H1 (cell line): Measurements from ENCODE around the gene F8. TPM values are rescaled to one million over a fixed set of nuclear protein-coding genes. Genes with fewer than 3 reads are reported as not detected.

ENCODE experiments used
- CTCF ChIA-PET: fragments of 300-600 bp; sonication (Branson Sonifier 250); formaldehyde crosslinking; loops from one replicate; lab custom pipeline; 2021; ENCODE audit not compliant: partially characterized antibody; lab: Charles Lee
- POLR2A ChIA-PET: fragments of 300-600 bp; sonication (Branson Sonifier 250); formaldehyde crosslinking; loops from one replicate; lab custom pipeline; 2021; ENCODE audit warnings: inconsistent platforms; ENCODE audit not compliant: partially characterized antibody; lab: Charles Lee
- DNase-seq, 2 experiments: peaks; one replicate each; pipeline versions ENCODE4 v3.0.0 to v3.0.0-alpha.2; 2010 to 2022; ENCODE audit warnings: low spot score in 2 of 2, low read depth in 1 of 2, mixed read lengths in 1 of 2
- FAIRE-seq: peaks from 2 replicates; lab custom pipeline; 2011; peaks lifted over from hg19 to GRCh38; lab: Jason Lieb, UNC
- H2AFZ ChIP-seq: 2 replicates; pipeline ENCODE4 v1.8.1; 2012; ENCODE audit warnings: low read length, inconsistent platforms
- H2AK5ac ChIP-seq: 2 replicates; pipeline ENCODE4 v1.6.1; 2013; ENCODE audit warnings: low read depth, low read length
- H2BK120ac ChIP-seq: replicated peaks from 2 replicates; pipeline ENCODE3; 2013; ENCODE audit warnings: low read depth, low read length, inconsistent platforms
- H2BK12ac ChIP-seq: 2 replicates; pipeline ENCODE4 v1.6.1; 2013; ENCODE audit warnings: low read depth, low read length
- H2BK15ac ChIP-seq: 2 replicates; pipeline ENCODE4 v1.6.1; 2013; ENCODE audit warnings: low read length
- H2BK20ac ChIP-seq: 2 replicates; pipeline ENCODE4 v1.6.1; 2013; ENCODE audit warnings: low read length
- H2BK5ac ChIP-seq: 2 replicates; pipeline ENCODE4 v1.6.1; 2013; ENCODE audit warnings: low read depth, low read length
- H3K14ac ChIP-seq: 2 replicates; pipeline ENCODE4 v1.6.1; 2013; ENCODE audit warnings: inconsistent platforms; ENCODE audit not compliant: insufficient read length
- H3K18ac ChIP-seq: 2 replicates; pipeline ENCODE4 v1.6.1; 2013; ENCODE audit warnings: low read length; ENCODE audit errors: extremely low read depth
- H3K23ac ChIP-seq: 2 replicates; pipeline ENCODE4 v1.6.1; 2013; ENCODE audit warnings: inconsistent platforms; ENCODE audit not compliant: insufficient read length
- H3K23me2 ChIP-seq: 2 replicates; pipeline ENCODE4 v1.6.1; 2013; ENCODE audit warnings: low read depth, low read length
- H3K27ac ChIP-seq: 2 replicates; pipeline ENCODE4 v1.6.1; 2011; ENCODE audit warnings: low read depth, low read length, inconsistent platforms
- H3K27me3 ChIP-seq, 4 experiments: replicated peaks in 1 of 4; 1 replicate in 1 of 4; 2 replicates in 3 of 4; pipeline versions ENCODE4 v1.6.1 to v1.8.1; 2011 to 2013; ENCODE audit warnings: low read length in 3 of 4, mild to moderate bottlenecking in 3 of 4, inconsistent platforms in 2 of 4, mixed read lengths in 2 of 4, moderate library complexity in 1 of 4; ENCODE audit not compliant: control insufficient read depth in 3 of 4, insufficient read depth in 3 of 4; ENCODE audit errors: extremely low read depth in 1 of 4
- H3K36me3 ChIP-seq, 4 experiments: 2 replicates each; pipeline versions ENCODE4 v1.6.1 to v1.8.1; 2011 to 2013; ENCODE audit warnings: mild to moderate bottlenecking in 4 of 4, low read length in 3 of 4, moderate library complexity in 2 of 4, control low read depth in 1 of 4, inconsistent platforms in 1 of 4; ENCODE audit not compliant: insufficient read depth in 4 of 4, control insufficient read depth in 2 of 4
- H3K4ac ChIP-seq: replicated peaks from 2 replicates; pipeline ENCODE3; 2013; ENCODE audit warnings: low read length, low read depth, mixed read lengths, inconsistent platforms; ENCODE audit not compliant: insufficient read length
- H3K4me1 ChIP-seq, 4 experiments: replicated peaks in 1 of 4; 1 replicate in 1 of 4; 2 replicates in 3 of 4; pipeline versions ENCODE4 v1.6.1 to v1.8.1; 2011 to 2013; ENCODE audit warnings: low read length in 3 of 4, inconsistent platforms in 2 of 4, mixed read lengths in 1 of 4; ENCODE audit not compliant: insufficient read depth in 4 of 4, control insufficient read depth in 3 of 4
- H3K4me2 ChIP-seq, 2 experiments: 2 replicates each; pipeline versions ENCODE4 v1.6.1 to v1.8.1; 2011 to 2013; ENCODE audit warnings: low read depth in 2 of 2, low read length in 2 of 2, control low read depth in 1 of 2, inconsistent platforms in 1 of 2, mild to moderate bottlenecking in 1 of 2; ENCODE audit not compliant: insufficient read depth in 1 of 2
- H3K4me3 ChIP-seq, 4 experiments: fragments of 200-600, 300-600 bp in 1 of 4; sonication (generic), shearing (Covaris generic), sonication (Bioruptor Twin) in 1 of 4; 2 replicates each; pipeline versions ENCODE4 v1.5.1 to v1.8.1; 2011 to 2016; ENCODE audit warnings: low read length in 4 of 4, low read depth in 3 of 4, control low read depth in 2 of 4, inconsistent platforms in 2 of 4, mild to moderate bottlenecking in 2 of 4, mixed read lengths in 1 of 4, moderate library complexity in 1 of 4; ENCODE audit not compliant: insufficient read depth in 2 of 4; ENCODE audit errors: extremely low read depth in 1 of 4
- H3K56ac ChIP-seq: replicated peaks from 2 replicates; pipeline ENCODE3; 2013; ENCODE audit warnings: low read depth, mild to moderate bottlenecking, mixed read lengths, low read length, inconsistent platforms; ENCODE audit not compliant: insufficient read length
- H3K79me1 ChIP-seq: 2 replicates; pipeline ENCODE4 v1.6.1; 2013; ENCODE audit warnings: low read depth, low read length, control low read depth
- H3K79me2 ChIP-seq, 2 experiments: 2 replicates each; pipeline versions ENCODE4 v1.6.1 to v1.8.1; 2012 to 2013; ENCODE audit warnings: low read length in 2 of 2, mild to moderate bottlenecking in 2 of 2, inconsistent platforms in 1 of 2; ENCODE audit not compliant: insufficient read depth in 2 of 2, control insufficient read depth in 1 of 2
- H3K9ac ChIP-seq, 4 experiments: replicated peaks in 1 of 4; 1 replicate in 1 of 4; 2 replicates in 3 of 4; pipeline versions ENCODE4 v1.6.1 to v1.8.1; 2011 to 2013; ENCODE audit warnings: low read depth in 3 of 4, low read length in 3 of 4, control low read depth in 2 of 4, mild to moderate bottlenecking in 2 of 4, moderate library complexity in 2 of 4, inconsistent platforms in 1 of 4; ENCODE audit errors: extremely low read depth in 1 of 4
- H3K9me3 ChIP-seq, 2 experiments: 2 replicates each; pipeline versions ENCODE4 v1.6.1 to v1.8.1; 2012 to 2013; ENCODE audit warnings: mild to moderate bottlenecking in 2 of 2, moderate library complexity in 2 of 2, control low read depth in 1 of 2, inconsistent platforms in 1 of 2, low read depth in 1 of 2, low read length in 1 of 2, mixed read lengths in 1 of 2; ENCODE audit not compliant: insufficient read depth in 2 of 2
- H4K20me1 ChIP-seq, 2 experiments: replicated peaks in 1 of 2; 2 replicates each; pipeline versions ENCODE3 to v1.8.1; 2011 to 2013; ENCODE audit warnings: inconsistent platforms in 2 of 2, low read length in 2 of 2, mild to moderate bottlenecking in 1 of 2; ENCODE audit not compliant: insufficient read depth in 2 of 2, control insufficient read depth in 1 of 2
- H4K5ac ChIP-seq: 2 replicates; pipeline ENCODE4 v1.6.1; 2013; ENCODE audit warnings: low read length, low read depth, mixed read lengths, inconsistent platforms; ENCODE audit not compliant: insufficient read length
- H4K8ac ChIP-seq: 2 replicates; pipeline ENCODE4 v1.8.0; 2013; ENCODE audit warnings: mild to moderate bottlenecking, moderate library complexity, low read length, inconsistent platforms; ENCODE audit not compliant: insufficient read depth; ENCODE audit errors: extremely low read depth
- H4K91ac ChIP-seq: replicated peaks from 2 replicates; pipeline ENCODE3; 2013; ENCODE audit warnings: low read length, mixed read lengths, inconsistent platforms; ENCODE audit not compliant: insufficient read length
- CHD2 ChIP-seq: IDR thresholded peaks from 2 replicates; pipeline ENCODE4 v1.6.1; 2012; ENCODE audit warnings: low read length, improper control_type of control experiment
- HDAC2 ChIP-seq, 2 experiments: fragments of 300-600 bp in 1 of 2; sonication (generic) in 1 of 2; IDR thresholded peaks; 2 replicates each; pipeline ENCODE4 v1.6.1; 2011 to 2012; ENCODE audit warnings: low read depth in 2 of 2, low read length in 2 of 2, mild to moderate bottlenecking in 2 of 2, moderate library complexity in 2 of 2, borderline replicate concordance in 1 of 2, inconsistent platforms in 1 of 2
- KDM4A ChIP-seq: IDR thresholded peaks from one replicate; pipeline ENCODE4 v1.7.1; 2012; ENCODE audit warnings: low read depth, mild to moderate bottlenecking, moderate library complexity, low read length, inconsistent platforms; ENCODE audit not compliant: severe bottlenecking
- WGBS, 2 experiments: shearing (Covaris generic) in 1 of 2; methylation state at CpG; one replicate each; pipeline versions ENCODE4 v1.1.6 to v1.1.7; 2013 to 2015; ENCODE audit warnings: low lambda C conversion rate in 2 of 2, mixed read lengths in 2 of 2, inconsistent platforms in 1 of 2, low coverage in 1 of 2, missing lambda C conversion rate in 1 of 2; ENCODE audit not compliant: insufficient replicate concordance in 2 of 2, insufficient coverage in 1 of 2, insufficient read length in 1 of 2; ENCODE audit errors: extremely low coverage in 1 of 2, missing lambda C conversion rate in 1 of 2; 5-methylcytosine and 5-hydroxymethylcytosine counted together
- polyA plus RNA-seq, 7 experiments: library from polyadenylated mRNA; depleted of rRNA in 3 of 7; stranded (reverse) in 5 of 7; unstranded in 2 of 7; fragments of >200 nt in 5 of 7; fragments of 200-250 nt in 2 of 7; gene quantifications; 1 replicate in 5 of 7; 2 replicates in 1 of 7; 4 replicates in 1 of 7; pipeline versions ENCODE4 v1.2.1 to v1.2.3, GENCODE V29; 2011 to 2013; ENCODE audit warnings: missing spikeins in 2 of 7, mixed read lengths in 2 of 7
- total RNA-seq: library from RNA; stranded (reverse); fragmentation: NEBNext Ultra II Directional; extraction: Animal tissue kit (Norgen Biotek cat#: 25700); gene quantifications from 2 replicates; pipeline ENCODE4 v1.2.1, GENCODE V29; 2021

F8 gene
- total and polyA plus RNA-seq, 2 of the 8 experiments (the other 6 are each of a cell fraction or from before 2014, with no cell fraction given): 1.1 to 2.6 TPM

DNA sequence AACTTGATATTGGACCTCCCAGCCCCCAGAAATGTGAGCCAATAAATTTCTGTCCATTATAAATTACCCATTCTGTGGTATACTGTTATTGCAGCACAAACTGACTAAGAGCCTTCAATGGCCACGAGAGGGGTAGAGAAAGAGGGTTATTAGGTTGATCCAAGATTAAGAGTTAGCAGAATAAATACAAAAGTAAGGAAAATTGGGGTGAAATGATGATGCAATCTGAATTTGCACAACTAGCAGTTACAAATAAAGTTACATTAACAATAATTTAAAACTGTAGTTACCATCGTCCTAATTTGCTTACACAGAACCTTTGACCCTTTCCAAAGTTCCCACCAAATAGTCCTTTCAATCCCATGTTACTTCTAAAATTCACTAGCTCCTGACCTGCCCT is 54.2 kb downstream of the F8 start:
- Histone ChIP-seq H2AFZ (no peak overlapping the region), H3K27me3 (no peaks in the 10 kb centered on the region), H3K4me1 (no peaks in the 10 kb centered on the region), H2BK15ac (no peak overlapping the region), H2BK120ac (no peak overlapping the region), H2BK20ac (no peak overlapping the region), H3K79me1 (no peaks in the 10 kb centered on the region), H4K91ac (no peak overlapping the region), H2BK12ac (no peak overlapping the region), H2BK5ac (no peak overlapping the region), H4K5ac (no peak overlapping the region), H3K18ac (no peak overlapping the region), H3K23ac (no peak overlapping the region), H3K4me2 (no peak overlapping the region), H3K4ac (no peak overlapping the region), H3K79me2 (no peaks in the 10 kb centered on the region), H3K23me2 (no peaks in the 10 kb centered on the region), H3K27ac (no peak overlapping the region), H3K36me3 (no peaks in the 10 kb centered on the region), H3K4me3 (no peak overlapping the region), H4K8ac (no peak overlapping the region), H4K20me1 (no peaks in the 10 kb centered on the region), H3K9me3 (no peaks in the 10 kb centered on the region), H3K14ac (no peak overlapping the region), H2AK5ac (no peak overlapping the region), H3K9ac (no peak overlapping the region), H3K56ac (no peak overlapping the region)
- FAIRE-seq (no peak), DNase-seq (no peak)
- 76% methylated on average over 2 of the region's 2 CpGs; no CpG with 5 or more reads in 1 of the 2 experiments for WGBS, 2 experiments
- POLR2A ChIA-PET: interaction anchor here (0.6 kb wide), 1 partner anchor 87 kb away, joined by 3 read pairs; no protein-coding TSS in a partner anchor
- CTCF ChIA-PET: interaction anchor here (1.3 kb wide), 1 partner anchor 12 kb away, joined by 5 read pairs; no protein-coding TSS in a partner anchor
- TF ChIP-seq KDM4A (no peak), CHD2 (no peak), HDAC2 (IDR thresholded peaks at IDR 0.05; ENCODE audit: borderline replicate concordance in 1 of 2, low read depth in 2 of 2, low read length in 2 of 2) (no peak)
